Lower lobe of right lung (tissue), 2 donors: ENCODE data around the gene TMSB10. TPM values are rescaled to one million over a fixed set of nuclear protein-coding genes. Genes with fewer than 3 reads are reported as not detected.
A peak's percentile ranks its signal among the peaks of the same experiment; 100 is the strongest.

ENCODE experiments used
- ATAC-seq, 2 donors: fragments of 200-7000 bp; cut with Tn5 transposase; one replicate each; pipeline ENCODE4 v1.9.1; 2020 to 2022; ENCODE audit warnings: mild to moderate bottlenecking in 2 of 2, moderate library complexity in 2 of 2
- DNase-seq: peaks from one replicate; pipeline ENCODE4 v3.0.0-alpha.2; 2020
- H3K27ac ChIP-seq: fragments of 200-600 bp; one replicate; pipeline ENCODE4 v1.8.0; 2022
- H3K27me3 ChIP-seq: fragments of 200-600 bp; one replicate; pipeline ENCODE4 v1.8.0; 2022; ENCODE audit warnings: low read depth
- H3K36me3 ChIP-seq: fragments of 200-600 bp; one replicate; pipeline ENCODE4 v1.8.0; 2022; ENCODE audit warnings: mild to moderate bottlenecking
- H3K4me1 ChIP-seq: fragments of 200-600 bp; one replicate; pipeline ENCODE4 v1.8.0; 2022
- H3K4me3 ChIP-seq: fragments of 200-600 bp; one replicate; pipeline ENCODE4 v1.8.0; 2022; ENCODE audit warnings: mild to moderate bottlenecking
- H3K9me3 ChIP-seq: fragments of 200-600 bp; one replicate; pipeline ENCODE4 v1.8.0; 2022
- CTCF ChIP-seq: fragments of 200-600 bp; IDR thresholded peaks from one replicate; pipeline ENCODE4 v1.8.0; 2022; ENCODE audit warnings: antibody characterized with exemption, mild to moderate bottlenecking
- intact Hi-C: fragments of 100-400 bp; cut with DNase I; formaldehyde crosslinking; loops from one replicate; pipeline ENCODE4 v1.11.0; 2022
- total RNA-seq: library from RNA; stranded (reverse); fragmentation: NEBNext Ultra II Directional; extraction: Animal tissue kit (Norgen Biotek cat#: 25700); gene quantifications from one replicate; pipeline ENCODE4 v1.2.1, GENCODE V29; 2021
- donor health status: DM: no; HTN: yes; CAD: no; lungs with severe emphysema.

The TMSB10 gene
- total RNA-seq, 1 donor from 2014 or later: 1,739 TPM

GRCh38 chr2:84885111-84885510 lies 20.3 kb upstream of the TMSB10 start:
- H3K4me1 ChIP-seq: peaks cover 38% of the 10 kb centered on the region
- DNase-seq: no peak
- H3K9me3 ChIP-seq: no peaks in the 10 kb centered on the region
- intact Hi-C loops: no loop called here
- H3K27me3 ChIP-seq: peaks cover 13% of the 10 kb centered on the region
- no peak overlapping the region for H3K4me3 ChIP-seq
- no peak overlapping the region for H3K27ac ChIP-seq
- ATAC-seq: no peak
- H3K36me3 ChIP-seq: no peaks in the 10 kb centered on the region
- TF ChIP-seq CTCF: no peak

- no peak for ATAC-seq
- no peaks in the 10 kb centered on the region for H3K36me3 ChIP-seq
- intact Hi-C loops: no loop called here
- no peak overlapping the region for H3K4me3 ChIP-seq
- TF ChIP-seq CTCF: no peak
- H3K27ac ChIP-seq: no peak overlapping the region
- DNase-seq: no peak
- peaks cover 21% of the 10 kb centered on the region for H3K4me1 ChIP-seq
- H3K27me3 ChIP-seq: no peaks in the 10 kb centered on the region
- no peaks in the 10 kb centered on the region for H3K9me3 ChIP-seq
These were observed 18.7 kb upstream of the TMSB10 start for GRCh38 chr2:84886791-84887190.

- DNase-seq: no peak
- H3K4me1 ChIP-seq: peaks cover 15% of the 10 kb centered on the region
- intact Hi-C loops: no loop called here
- H3K36me3 ChIP-seq: no peaks in the 10 kb centered on the region
- peak overlapping the region; percentile 81 for H3K27ac ChIP-seq
- no peak for TF ChIP-seq CTCF
- peak overlapping the region; percentile 43 for H3K4me3 ChIP-seq
- no peaks in the 10 kb centered on the region for H3K9me3 ChIP-seq
- no peaks in the 10 kb centered on the region for H3K27me3 ChIP-seq
- peak; percentile 92 to 96 for ATAC-seq
These were observed 16.8 kb upstream of the TMSB10 start for GRCh38 chr2:84888401-84889276.

GRCh38 chr2:84889332-84889731 lies 16.1 kb upstream of the TMSB10 start:
- Histone ChIP-seq H3K27me3 (no peaks in the 10 kb centered on the region), H3K27ac (peak overlapping the region; percentile 81), H3K4me3 (peak overlapping the region; percentile 43), H3K4me1 (peaks cover 20% of the 10 kb centered on the region), H3K36me3 (no peaks in the 10 kb centered on the region), H3K9me3 (no peaks in the 10 kb centered on the region)
- DNase-seq: no peak
- no peak for ATAC-seq
- TF ChIP-seq CTCF: no peak
- intact Hi-C loops: no loop called here

GRCh38 chr2:84891355-84892010 lies 14.0 kb upstream of the TMSB10 start:
- Histone ChIP-seq H3K9me3 (no peaks in the 10 kb centered on the region), H3K36me3 (no peaks in the 10 kb centered on the region), H3K4me1 (peaks cover 33% of the 10 kb centered on the region), H3K27ac (no peak overlapping the region), H3K4me3 (no peak overlapping the region), H3K27me3 (no peaks in the 10 kb centered on the region)
- DNase-seq (no peak), ATAC-seq (no peak)
- intact Hi-C loops: no loop called here
- TF ChIP-seq CTCF: no peak
